Measurements from ENCODE around the gene RAB20.

The RAB20 gene

GRCh38 chr13:110529522-110530311 lies 31.8 kb downstream of the RAB20 start:
- DNase-seq (ENCODE audit: low spot score), result no peak

GRCh38 chr13:110528911-110529310 lies 32.6 kb downstream of the RAB20 start:
- DNase-seq (ENCODE audit: low spot score), result no peak

- no peak for DNase-seq (ENCODE audit: low spot score)
Measured at GRCh38 chr13:110528371-110528770, 33.2 kb downstream of the RAB20 start.

GRCh38 chr13:110525328-110526319 lies 35.9 kb downstream of the RAB20 start:
- DNase-seq (ENCODE audit: low spot score), result no peak

DNA sequence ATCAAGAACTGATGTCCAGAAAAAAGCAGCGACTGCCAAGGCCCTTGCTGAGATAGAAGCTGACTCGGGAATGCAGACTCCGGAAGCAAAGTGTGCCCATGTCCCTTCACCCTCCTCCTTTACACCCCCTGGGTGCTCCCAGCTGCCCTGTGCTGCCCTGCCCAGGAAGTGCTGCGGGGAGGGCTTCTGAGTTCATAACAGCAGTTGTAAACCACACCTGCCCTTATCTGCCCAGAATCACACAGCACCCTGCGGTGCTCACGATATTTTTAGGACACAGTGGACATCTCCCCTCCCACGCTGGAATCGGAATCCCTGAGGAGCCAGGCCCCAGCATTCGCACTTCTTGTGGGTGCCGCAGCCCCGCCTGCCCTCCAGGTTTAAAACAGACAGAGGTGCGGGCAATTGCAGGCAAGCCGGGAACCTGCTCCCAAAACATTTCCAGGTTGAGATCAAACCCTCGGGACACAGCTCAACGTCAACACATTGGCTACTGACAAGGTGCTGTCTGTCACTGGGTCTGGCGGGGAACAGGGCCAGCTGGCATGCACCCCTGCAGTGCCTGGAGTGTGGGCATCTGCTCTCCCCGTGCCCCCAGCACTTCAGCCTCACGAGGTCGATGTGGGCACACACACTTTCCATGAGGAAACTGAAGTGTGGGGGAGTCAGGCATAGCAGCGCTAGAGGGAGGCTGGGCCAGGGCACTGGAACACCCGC lies 36.8 kb downstream of the RAB20 start:
- no peak for DNase-seq (ENCODE audit: low spot score)

GRCh38 chr13:110523838-110524540 lies 37.5 kb downstream of the RAB20 start:
- no peak for DNase-seq (ENCODE audit: low spot score)

- DNase-seq (ENCODE audit: low spot score), result no peak
Measured at GRCh38 chr13:110523180-110523579, 38.3 kb downstream of the RAB20 start.

GRCh38 chr13:110522721-110523120 lies 38.8 kb downstream of the RAB20 start:
- no peak for DNase-seq (ENCODE audit: low spot score)

GRCh38 chr13:110521946-110522345 lies 39.6 kb downstream of the RAB20 start:
- no peak for DNase-seq (ENCODE audit: low spot score)

GRCh38 chr13:110521296-110521680 lies 40.2 kb downstream of the RAB20 start:
- no peak for DNase-seq (ENCODE audit: low spot score)

DNA sequence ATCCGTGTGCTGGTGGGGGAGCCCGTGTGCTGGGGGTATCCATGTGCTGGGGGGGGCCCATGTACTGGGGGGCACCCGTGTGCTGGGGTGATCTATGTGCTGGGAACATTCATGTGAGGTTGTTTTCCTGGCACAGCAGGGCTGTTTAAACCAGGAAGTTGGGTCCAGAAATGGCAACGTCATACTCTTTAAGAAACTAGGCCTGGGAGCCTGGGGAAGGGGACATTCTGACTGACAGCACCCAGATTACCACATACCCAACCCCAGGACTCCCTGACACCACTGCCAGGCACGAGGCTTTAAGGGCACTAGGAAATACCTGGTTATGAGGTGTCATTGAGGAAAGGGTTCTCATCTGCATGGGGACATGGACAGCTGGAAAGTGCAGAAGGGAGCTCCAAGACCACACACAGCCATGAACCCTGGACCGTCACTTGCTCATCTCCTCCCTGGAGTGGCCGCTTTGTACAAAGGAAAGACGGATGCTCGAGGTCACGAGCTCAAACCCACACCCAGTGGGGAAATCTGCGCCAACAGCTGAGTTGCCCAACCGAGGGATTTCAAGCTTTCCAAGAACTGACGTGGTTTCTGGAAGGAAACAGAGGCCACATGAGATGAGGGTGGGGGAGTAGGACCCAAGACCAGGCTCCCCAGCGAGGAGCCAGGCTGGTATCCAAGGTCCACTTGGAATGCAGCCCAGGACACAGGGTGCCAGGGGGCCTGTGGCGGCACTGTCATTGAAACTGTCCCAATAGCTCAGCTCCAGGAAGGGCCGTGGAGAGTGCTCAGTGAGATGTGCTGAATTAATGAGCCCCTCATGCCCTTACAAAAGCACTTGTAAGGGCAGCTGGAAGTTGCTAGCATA lies 40.9 kb downstream of the RAB20 start:
- no peak for DNase-seq (ENCODE audit: low spot score)

DNA sequence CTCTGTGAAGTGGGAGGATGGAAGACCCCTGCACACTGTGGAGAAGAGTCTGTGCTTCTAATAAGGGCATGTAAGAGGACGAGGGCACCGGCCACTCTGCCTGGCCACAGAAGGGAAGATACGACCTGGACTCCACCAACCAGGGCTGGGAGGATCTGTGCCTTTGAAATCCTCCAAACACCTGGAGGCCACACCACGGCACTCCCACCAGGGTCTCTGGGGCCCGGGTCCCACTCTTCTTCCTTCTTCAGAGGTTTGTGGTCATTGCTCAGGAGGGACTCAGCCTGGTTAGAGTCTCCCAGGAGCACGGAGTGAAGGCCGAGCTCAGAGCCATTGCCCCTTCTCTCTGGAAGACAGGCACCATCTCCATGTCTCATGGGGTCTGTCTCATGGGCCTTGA lies 42.0 kb downstream of the RAB20 start:
- DNase-seq (ENCODE audit: low spot score), result no peak

DNA sequence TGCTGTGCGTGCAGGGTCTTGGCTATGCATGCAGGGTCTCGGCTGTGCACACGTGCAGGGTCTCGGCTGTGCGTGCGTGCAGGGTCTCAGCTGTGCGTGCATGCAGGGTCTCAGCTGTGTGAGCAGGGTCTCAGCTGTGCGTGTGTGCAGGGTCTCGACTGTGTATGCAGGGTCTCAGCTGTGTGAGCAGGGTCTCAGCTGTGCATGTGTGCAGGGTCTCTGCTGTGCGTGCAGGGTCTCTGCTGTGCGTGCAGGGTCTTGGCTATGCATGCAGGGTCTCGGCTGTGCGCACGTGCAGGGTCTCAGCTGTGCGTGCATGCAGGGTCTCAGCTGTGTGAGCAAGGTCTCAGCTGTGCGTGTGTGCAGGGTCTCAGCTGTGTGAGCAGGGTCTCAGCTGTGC lies 42.5 kb downstream of the RAB20 start:
- DNase-seq (ENCODE audit: low spot score), result no peak

GRCh38 chr13:110518571-110518970 lies 43.0 kb downstream of the RAB20 start:
- no peak for DNase-seq (ENCODE audit: low spot score)

DNA sequence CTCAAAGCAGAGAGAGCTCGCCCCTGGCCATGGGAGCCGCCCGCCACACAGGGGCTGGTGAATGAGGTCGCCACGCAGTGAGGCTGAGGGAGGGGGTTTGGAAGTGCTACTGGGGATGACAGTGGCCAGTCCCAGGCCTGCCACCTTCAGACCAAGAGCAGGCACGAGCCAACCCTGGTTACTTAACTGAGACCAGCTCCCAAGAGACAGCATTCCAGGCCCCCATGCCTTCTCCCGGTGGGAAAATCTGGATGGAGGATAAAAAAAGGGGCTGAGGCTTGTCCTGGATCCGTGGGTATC lies 43.3 kb downstream of the RAB20 start:
- no peak for DNase-seq (ENCODE audit: low spot score)

DNA sequence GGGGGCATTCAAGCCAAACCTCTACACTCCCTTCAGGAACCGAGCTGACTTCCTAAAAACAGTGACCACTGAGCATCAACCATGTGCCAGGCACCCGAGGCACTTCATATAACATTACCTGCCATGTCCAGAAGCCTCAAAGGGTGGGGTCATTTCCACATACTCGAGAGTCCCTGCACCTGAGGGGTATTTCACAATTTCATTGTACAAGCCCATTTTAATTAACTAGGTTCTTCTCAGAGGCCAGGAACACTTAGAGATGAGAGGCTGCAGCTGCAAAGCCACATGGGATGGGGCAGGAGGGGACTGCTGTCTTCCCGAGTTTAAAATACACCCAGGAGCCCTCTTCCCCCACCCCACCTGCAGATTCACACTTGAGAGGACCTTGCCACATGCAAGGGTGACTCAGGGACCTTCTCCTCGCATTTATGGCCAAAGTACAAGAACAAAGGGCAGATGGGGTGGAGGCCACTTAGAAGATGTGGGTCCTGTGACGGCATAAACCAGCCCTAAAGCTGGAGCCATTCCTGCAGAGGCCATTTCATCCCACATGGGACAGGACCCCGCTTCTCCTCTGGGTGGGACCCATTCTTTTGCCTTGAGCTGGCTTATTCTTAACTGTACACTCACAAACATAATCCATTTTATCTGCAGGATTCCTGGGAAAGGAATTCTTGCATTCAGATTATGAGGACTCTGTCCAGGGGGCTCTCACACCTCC lies 43.9 kb downstream of the RAB20 start:
- DNase-seq (ENCODE audit: low spot score), result no peak

GRCh38 chr13:110516500-110516899 lies 45.0 kb downstream of the RAB20 start:
- no peak for DNase-seq (ENCODE audit: low spot score)

GRCh38 chr13:110512198-110512740 lies 49.3 kb downstream of the RAB20 start:
- no peak for DNase-seq (ENCODE audit: low spot score)

GRCh38 chr13:110511509-110512181 lies 49.9 kb downstream of the RAB20 start:
- DNase-seq (ENCODE audit: low spot score), result no peak

Data from RKO (cell line).